Measurements from ENCODE around the gene TTC21A.

Gene TTC21A

GRCh38 chr3:39099738-39100499 lies 7.6 kb upstream of the TTC21A start:
- no peak for FAIRE-seq

GRCh38 chr3:39100500-39100886 lies 7.0 kb upstream of the TTC21A start:
- no peak for FAIRE-seq

- FAIRE-seq = no peak
These were observed 6.3 kb upstream of the TTC21A start for GRCh38 chr3:39101022-39101689.

GRCh38 chr3:39102504-39103323 lies 4.8 kb upstream of the TTC21A start:
- no peak for FAIRE-seq

DNA sequence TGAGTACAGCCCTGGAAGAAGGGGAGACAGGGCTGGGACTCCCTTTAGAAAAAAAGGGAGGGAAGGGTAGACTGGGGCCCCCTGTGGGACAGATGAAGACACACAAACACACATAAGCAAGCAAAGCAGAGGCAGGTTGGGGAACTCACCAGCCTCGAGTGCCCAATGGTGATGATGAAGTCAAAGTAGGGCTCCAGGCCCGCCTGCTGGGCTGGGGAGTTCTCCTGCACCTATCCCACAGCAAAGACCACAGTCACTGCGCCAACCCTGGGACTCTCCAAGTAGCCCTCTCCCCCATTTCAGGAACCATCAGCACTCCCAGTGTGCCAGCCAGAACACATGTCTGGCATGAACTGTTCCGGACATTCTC lies 4.2 kb upstream of the TTC21A start:
- FAIRE-seq = no peak

GRCh38 chr3:39103791-39104552 lies 3.5 kb upstream of the TTC21A start:
- no peak for FAIRE-seq

GRCh38 chr3:39104961-39105686 lies 2.4 kb upstream of the TTC21A start:
- no peak for FAIRE-seq

DNA sequence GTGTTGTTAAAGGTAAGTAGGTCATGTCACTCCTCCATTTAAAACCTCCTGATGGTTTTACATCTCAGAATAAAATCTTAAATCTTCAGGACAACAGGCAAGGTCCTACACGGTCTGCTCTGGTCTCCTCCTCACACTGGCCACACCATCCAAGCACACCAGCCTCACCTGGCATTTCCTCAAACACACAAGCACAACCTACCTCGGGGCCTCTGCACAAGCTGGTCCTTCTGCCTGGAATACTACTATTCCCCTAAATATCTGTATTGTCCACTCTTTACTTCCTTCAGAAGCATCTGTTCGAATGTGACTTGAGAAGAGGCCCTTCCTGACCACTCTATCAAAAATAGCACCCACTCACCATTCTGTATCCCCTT lies 1.8 kb upstream of the TTC21A start:
- no peak for FAIRE-seq

- FAIRE-seq = no peak
These were observed 1.1 kb upstream of the TTC21A start for GRCh38 chr3:39106281-39106811.

GRCh38 chr3:39106851-39107387 lies 561 bp upstream of the TTC21A start:
- no peak for FAIRE-seq

DNA sequence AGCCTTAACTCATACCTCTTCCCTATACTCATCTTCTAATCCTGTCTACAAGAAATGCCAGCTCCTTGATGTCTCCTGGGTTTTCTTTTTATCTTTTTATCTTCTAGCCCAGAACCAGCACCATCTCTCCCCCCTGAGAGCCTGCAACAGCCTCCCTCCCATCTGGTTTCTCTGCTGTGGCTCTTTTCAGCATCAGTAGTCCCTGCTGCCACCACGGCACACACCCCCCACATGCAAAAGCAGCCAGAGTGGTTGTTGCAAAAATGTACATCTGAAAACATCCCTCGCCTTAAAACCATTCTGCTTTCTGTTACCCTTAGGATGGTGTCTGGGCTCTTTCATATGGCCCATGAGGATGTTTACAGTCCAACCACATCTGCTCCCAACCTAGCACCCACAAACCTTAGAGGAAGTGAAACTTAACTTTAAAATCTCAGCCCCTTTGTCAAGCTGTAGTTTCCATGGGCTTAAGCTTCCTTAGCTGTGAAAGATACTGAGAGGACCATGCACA lies 775 bp downstream of the TTC21A start:
- FAIRE-seq = no peak

- no peak for FAIRE-seq
These were observed 1.6 kb downstream of the TTC21A start for GRCh38 chr3:39109086-39109485.

DNA sequence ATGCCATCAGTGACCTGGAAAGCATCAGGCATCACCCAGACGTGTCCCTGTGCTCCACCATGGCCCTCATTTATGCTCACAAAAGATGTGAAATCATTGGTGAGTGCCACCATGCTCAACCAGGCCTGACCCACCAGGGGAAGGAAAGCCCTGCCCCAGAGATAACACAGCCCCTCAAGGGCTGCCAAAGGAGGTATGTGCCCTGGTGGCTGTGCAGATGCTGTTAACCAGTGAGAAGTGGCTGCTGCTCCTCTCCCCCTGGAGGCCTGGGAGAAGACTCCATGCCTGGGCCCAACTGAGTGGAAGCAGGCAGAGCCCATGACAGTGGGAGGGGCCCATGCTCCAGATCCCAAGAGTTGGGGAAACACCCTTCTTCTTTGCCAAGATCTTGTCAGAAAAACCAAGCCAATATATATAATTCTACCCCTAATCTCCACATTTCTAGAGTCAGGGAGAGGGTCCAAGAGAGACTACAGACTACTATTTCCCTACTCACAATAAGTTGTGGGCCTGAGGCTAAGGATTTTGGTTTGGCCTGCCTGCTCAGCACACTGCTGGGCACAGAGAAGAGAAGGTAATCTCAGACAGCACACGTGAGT lies 2.7 kb downstream of the TTC21A start:
- no peak for FAIRE-seq

DNA sequence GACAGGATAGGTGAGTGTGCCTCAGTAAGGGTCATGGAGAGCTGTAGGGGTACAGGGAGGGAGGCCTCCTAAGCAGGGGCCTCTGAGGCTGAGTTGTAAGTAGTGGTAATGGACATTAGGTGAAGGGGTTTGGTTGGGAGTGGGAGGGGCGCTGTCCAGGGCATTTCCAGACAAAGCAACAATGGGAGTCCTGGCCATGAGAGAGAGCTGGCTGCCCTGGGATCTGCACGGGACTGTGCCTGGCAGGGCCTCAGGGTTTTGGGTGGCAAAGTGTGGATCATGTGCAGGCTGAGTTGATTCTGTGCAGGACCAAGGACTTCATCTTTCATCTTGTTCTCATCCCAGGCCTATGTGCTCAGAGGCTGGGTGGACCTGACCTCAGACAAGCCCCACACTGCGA lies 4.6 kb downstream of the TTC21A start:
- no peak for FAIRE-seq

DNA sequence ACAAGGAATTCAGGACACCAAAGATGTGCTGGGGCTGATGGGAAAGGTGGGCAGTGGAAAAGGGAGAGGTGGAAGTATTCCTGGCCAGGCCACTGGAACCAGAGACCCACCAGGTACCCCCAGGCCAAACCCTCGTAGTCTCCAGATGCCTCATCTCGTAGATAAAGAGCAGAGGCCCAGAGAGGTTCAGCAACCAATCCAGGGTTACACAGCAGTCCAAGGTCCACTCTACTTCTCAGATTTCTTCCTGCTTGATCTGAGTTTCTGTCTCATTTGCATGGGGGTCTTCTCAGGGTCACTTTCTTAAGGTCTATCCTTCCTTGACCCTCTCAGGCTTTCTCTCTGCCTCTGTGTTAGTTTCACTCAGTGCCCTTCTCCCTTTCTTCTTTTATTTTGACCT lies 5.1 kb downstream of the TTC21A start:
- FAIRE-seq = no peak

DNA sequence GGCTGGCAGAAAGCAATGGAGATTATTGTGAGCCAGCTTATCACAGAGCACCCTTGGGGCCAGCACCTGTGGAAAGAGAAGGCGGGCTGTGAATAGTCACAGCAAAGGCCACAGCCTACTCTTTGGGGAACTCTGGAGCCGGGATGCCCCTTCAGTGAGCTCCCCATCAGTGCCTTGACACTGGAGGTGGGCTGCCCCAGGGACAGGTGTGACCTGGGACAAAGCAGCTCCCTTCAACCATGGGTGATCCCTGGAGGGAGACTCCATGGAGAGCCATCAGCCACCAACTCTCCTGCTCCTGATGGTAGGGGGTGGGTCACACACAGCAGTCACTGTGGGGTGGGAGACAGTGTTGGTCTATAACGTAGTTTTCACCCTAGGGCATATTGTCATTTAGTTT lies 5.8 kb downstream of the TTC21A start:
- no peak for FAIRE-seq

GRCh38 chr3:39114456-39114855 lies 7.0 kb downstream of the TTC21A start:
- no peak for FAIRE-seq

- FAIRE-seq = no peak
These were observed 8.4 kb downstream of the TTC21A start for GRCh38 chr3:39115870-39116269.

- FAIRE-seq = no peak
These were observed 10.6 kb downstream of the TTC21A start for GRCh38 chr3:39118079-39118478.

DNA sequence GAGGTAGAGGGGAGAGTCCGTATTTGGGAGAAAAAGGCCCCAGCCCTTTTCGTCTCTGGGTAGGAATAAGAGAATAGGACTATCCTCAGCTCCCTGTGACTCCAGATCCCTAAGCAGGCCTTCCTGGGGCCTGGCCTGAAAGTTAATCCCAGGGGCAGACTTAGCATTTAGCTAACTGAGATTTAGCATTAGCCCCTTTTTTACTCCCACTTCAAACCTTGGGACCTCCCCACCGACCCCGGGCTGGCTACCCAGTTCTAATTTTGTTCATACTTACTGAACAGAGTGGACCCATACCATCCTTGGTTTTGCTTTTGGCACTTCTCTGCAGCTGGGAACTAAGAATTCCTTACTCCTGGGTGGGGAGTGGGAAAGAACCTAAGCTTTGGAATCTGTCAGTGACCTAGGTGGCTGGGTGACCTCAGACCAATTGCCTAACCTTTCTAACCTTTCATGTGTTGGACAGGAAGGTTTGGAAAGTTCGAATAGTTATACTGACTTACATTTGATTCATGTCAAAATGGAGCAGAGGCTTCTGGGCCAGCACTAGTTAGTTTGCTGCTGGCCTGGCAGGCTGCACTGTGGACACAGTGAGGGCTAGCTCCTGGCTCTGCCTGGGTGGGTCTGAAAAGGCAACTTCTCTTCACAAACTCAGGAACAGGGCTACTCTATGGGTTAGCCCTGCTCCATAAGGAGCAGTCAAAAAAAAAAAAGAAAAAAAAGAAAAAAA lies 11.6 kb downstream of the TTC21A start:
- FAIRE-seq = no peak

GRCh38 chr3:39121621-39122020 lies 14.1 kb downstream of the TTC21A start:
- FAIRE-seq = no peak
